Measurements from ENCODE around the gene PAGE3.

The PAGE3 gene, protein sequence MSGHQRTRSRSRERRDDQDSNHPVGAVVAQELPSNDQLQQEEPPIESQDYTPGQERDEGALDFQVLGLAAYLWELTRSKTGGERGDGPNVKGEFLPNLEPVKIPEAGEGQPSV

DNA sequence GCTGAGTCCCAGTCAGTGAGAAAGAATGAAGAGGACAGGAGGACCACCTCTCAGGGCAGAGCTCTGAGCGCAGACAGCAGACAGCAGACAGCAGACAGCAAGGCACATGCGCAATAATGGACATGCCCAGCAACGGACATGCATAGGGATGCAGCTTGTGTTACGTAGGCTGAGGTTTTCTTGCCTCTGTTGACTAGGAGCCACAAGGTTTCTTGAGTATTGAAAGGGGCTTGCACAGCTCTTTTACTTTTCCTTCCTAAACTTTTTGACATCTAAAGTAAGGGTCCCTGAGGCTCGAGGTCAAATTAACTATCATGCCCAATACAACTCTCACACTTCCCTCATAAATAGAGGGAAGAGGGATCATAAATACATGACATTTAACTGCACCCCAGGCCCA, at the start of gene PAGE3:
Gene PAGE3, minus strand, starts transcription at position 101 of the 400 bp plus-strand sequence. CDS start 1,013 bp downstream, outside the sequence.
- no peak for DNase-seq (ENCODE audit: low read depth)

DNA sequence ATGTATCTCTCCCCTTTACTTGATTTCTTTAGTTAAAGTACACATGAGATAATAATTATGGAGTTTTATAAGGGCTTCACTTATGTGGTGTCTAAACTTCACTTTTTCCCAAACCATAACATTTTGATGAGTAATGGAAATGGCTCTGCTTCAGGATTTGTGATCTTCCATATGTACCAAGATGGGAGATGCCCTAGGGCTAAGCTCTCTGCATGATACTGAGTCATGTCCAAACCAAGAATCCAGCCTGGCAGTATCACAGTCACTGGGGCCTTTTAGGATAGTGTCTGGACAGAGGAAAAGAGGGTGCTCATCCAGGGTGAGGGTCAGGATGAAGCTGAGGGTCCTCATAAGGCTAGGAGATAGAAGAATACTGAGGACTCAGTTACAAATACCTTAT, 47.9 kb upstream of the PAGE3 start:
- no peak for DNase-seq (ENCODE audit: low read depth)

DNA sequence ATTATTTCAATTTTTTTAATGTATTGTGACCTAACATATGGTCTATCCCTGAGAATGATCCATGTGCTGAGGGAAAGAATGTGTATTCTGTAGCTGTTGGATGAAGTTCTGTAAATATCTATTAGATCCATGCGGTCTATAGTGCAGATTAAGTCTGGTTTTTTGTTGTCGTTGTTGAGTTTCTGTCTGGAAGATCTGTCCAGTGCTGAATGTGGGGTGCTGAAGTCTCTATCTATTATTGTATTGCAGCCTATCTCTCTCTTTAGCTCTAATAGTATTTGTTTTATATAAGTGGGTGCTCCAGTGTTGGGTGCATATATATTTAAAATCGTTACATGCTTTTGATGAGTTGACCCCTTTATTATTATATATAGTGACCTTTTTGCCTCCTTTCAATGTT, 26.2 kb upstream of the PAGE3 start:
- DNase-seq (ENCODE audit: low read depth), result no peak

DNA sequence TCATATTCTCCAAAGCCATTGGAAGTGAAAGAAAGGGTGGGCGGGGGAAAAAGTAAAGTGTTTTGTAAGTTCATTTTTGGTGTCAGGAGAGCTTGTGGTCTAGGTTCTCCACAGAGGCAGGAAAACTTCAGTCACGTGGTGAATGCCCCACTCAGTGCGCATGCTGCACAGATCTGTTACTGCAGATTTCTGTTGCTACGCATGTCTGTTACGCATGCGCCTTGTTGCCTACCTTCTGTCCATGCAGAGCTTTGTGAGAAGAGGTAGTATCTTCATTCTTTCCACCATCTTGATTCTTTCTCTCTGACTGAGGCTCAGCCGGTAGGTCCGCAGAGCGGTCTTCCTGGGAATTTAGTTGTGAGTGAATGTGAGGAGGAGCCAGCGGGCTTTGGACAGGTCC, 15.1 kb upstream of the PAGE3 start:
- DNase-seq (ENCODE audit: low read depth), result no peak

DNA sequence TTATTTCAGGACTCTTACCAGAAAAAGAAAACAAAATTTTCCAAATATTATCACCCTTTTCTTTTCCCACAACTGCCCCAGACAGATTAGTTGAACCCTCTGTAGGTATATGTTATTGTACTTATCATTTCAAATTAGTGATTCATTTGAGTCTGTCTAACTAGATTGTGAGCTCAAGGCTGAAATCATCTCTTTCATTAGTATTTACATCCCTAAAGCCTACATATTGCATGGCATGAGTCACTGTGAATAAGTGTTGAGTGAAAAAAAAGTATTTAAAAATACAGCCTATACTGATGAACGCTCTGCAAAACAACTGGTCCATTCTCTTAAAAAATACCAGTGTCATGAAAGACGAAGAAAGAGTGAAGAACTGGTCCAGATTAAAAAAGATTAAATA, 3.9 kb downstream of the PAGE3 start:
- DNase-seq (ENCODE audit: low read depth), result no peak

DNA sequence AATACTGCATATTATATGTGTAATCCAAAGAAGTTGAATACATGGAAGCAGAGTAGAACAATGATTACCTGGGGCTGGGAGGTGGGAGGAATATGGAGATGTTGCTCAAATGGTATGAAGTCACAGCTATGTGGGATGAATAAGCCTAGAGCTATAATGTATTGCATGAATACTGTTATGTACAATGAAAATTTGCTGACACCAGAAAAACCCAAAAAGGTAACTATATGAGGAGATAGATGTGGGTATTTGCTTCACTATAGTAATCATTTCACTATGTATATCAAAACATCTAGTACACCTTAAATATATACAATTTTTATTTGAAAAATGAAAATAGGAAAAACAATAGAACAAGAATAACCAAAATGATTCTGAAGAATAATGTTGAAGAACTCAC, 11.2 kb downstream of the PAGE3 start:
- DNase-seq (ENCODE audit: low read depth), result no peak

DNA sequence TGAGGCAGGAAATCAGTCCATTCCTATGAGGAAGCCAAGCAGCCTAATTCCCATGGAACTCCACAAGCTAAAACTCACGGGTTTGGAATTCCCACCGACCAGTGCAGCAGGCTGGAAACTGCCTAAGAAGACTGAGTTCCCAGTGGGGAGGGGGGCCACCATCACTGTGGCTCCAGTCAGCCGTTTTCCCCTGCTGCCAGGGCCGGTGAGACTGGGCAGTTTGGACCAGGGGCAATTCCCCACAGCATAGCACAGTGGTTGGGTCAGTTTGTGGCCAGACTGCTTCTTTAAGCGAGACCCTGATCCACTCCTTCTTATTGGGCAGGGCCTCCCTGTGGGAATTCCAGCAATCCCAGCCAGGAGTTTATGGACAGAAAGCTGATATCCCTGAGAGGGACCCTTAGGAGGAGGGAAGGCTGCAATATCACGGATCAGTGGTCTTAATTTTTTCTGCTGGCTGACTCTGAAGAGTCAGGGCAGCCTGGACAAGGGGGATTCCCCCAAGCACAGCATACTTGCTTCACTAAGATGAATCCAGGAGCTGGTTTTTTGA, 23.9 kb downstream of the PAGE3 start:
- DNase-seq (ENCODE audit: low read depth), result no peak

DNA sequence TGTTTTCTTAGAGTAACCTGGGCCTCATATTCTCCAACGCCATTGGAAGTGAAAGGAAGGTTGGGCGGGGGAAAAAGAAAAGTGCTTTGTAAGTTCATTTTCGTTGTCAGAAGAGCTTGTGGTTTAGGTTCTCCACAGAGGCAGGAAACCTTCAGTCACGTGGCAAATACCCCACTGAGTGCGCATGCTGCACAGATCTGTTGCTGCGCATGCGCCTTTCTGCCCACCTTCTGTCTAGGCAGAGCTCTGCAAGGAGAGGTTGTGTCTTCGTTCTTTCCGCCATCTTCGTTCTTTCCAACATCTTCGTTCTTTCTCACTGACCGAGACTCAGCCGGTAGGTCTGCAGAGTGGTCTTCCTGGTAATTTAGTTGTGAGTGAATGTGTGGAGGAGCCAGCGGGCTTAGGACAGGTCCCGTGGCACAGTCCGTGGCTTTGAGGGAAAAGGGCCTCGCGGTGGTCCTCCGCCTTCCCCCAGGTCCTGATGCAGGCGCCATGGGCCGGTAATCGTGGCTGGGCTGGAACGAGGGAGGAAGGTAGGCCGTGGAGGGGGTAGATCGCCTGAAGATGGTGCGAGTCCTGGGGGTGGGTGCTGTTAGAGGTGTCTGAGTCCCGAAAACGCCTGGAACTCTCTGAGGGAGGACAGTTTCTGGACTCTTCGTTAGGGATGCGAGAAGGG, 44.5 kb downstream of the PAGE3 start, which contains the start of gene PAGE5:
Gene PAGE5, plus strand, starts transcription at position 228 of the 676 bp plus-strand sequence. CDS start 1,037 bp downstream, outside the sequence.
- DNase-seq (ENCODE audit: low read depth), result no peak

DNA sequence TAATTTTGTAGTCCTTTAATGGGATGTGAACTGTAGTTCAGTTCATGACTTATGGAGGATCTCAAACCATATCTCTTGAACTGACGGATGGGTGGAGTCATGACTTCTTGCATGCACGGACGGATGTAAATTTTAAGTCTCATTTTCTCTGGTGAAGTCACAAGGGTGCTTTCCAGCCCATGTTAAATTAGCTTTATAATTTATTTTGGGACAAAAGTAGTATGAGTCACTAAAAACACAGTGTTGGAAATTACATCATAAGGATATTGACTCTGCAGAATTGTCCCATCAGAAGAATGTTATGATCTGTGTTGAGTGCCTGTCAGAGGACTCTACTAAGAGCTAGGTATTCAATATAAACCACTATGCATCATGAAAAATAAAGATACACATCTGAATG, 51.3 kb downstream of the PAGE3 start:
- no peak for DNase-seq (ENCODE audit: low read depth)

DNA sequence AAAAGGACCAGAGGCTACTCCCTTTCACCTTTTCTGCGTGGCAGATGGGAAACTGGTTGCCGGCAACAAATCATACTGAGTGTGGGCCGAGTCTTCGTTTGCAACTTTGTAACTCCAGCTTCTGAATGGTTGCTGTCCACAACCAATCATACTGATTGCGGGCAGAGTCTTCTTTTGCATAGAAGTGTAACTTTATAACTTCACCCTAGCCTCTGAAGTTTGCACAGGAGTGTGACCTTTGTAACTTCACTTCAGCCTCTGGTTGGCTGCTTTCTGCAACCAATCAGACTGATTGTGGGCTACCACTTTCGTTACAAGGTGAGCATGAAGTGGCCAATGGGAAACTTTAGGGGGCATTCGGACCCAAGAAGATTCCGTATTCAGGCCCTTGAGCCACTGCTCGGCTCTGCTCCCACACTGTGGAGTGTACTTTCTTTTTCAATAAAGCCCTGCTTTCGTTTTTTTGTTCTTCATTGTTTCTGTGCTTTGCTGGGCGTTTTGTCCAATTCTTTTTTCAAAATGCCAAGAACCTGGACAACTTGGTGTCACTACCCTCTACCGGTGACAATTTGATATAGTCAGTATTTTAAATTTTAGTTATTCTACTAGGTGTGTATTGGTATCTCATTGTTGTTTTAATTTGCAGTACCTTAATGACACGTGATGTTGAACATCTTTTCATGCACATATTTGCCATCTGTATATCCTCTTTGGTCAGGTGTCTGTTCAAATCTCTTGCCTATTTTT, 53.6 kb downstream of the PAGE3 start:
- no peak for DNase-seq (ENCODE audit: low read depth)

All from iris pigment epithelial cell (primary cell).